Vagina (tissue), 2 donors: ENCODE results near the gene UBE2F.

Experiments
- CTCF ChIP-seq, 3 experiments: fragments of 450-650 bp in 2 of 3; fragments of 200-600 bp in 1 of 3; sonication (generic) in 1 of 3; IDR thresholded peaks; one replicate each; pipeline ENCODE4 v1.5.1; 2017 to 2019; ENCODE audit warnings: antibody characterized with exemption in 3 of 3, mild to moderate bottlenecking in 2 of 3, moderate library complexity in 2 of 3
- POLR2A ChIP-seq, 2 donors: fragments of 450-650 bp; IDR thresholded peaks; one replicate each; pipeline ENCODE4 v1.6.1; 2017; ENCODE audit warnings: antibody characterized with exemption in 2 of 2, mild to moderate bottlenecking in 2 of 2, moderate library complexity in 2 of 2

- TF ChIP-seq CTCF (IDR thresholded peaks at IDR 0.05) (no peak), POLR2A (IDR thresholded peaks at IDR 0.05) (no peak)
Measured at GRCh38 chr2:237968048-237968862, 1.4 kb downstream of the UBE2F start.
